GM12801 (cell line): ENCODE measurements around the gene ZRANB3.

Experiments
- TF ChIP-seq, protein P1 (sequence below): IDR thresholded peaks from one replicate; pipeline ENCODE4 v1.5.1; 2011; ENCODE audit warnings: control low read depth; ENCODE audit not compliant: insufficient read length; ENCODE audit errors: extremely low read depth

Gene ZRANB3

DNA sequence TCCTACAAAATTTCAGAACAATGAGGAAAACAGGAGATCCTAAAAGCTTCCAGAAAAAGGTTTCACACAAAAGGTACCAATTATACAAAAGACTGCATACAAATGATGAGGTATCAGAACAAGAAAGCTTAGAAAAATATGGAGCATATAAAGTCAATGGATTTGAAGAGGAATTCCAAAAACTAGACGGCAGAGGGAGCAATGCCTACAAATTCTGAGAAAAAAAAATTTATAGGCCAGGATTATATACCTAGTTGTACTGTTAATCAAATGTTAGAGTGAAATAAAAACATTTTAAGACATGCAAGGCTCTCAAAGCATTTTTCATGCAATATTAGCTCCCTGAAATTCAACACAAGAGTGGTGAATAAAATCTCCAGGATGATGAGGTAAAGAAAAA, 106.2 kb downstream of the ZRANB3 start:
- TF ChIP-seq, protein P1, sequence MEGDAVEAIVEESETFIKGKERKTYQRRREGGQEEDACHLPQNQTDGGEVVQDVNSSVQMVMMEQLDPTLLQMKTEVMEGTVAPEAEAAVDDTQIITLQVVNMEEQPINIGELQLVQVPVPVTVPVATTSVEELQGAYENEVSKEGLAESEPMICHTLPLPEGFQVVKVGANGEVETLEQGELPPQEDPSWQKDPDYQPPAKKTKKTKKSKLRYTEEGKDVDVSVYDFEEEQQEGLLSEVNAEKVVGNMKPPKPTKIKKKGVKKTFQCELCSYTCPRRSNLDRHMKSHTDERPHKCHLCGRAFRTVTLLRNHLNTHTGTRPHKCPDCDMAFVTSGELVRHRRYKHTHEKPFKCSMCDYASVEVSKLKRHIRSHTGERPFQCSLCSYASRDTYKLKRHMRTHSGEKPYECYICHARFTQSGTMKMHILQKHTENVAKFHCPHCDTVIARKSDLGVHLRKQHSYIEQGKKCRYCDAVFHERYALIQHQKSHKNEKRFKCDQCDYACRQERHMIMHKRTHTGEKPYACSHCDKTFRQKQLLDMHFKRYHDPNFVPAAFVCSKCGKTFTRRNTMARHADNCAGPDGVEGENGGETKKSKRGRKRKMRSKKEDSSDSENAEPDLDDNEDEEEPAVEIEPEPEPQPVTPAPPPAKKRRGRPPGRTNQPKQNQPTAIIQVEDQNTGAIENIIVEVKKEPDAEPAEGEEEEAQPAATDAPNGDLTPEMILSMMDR = no peak

DNA sequence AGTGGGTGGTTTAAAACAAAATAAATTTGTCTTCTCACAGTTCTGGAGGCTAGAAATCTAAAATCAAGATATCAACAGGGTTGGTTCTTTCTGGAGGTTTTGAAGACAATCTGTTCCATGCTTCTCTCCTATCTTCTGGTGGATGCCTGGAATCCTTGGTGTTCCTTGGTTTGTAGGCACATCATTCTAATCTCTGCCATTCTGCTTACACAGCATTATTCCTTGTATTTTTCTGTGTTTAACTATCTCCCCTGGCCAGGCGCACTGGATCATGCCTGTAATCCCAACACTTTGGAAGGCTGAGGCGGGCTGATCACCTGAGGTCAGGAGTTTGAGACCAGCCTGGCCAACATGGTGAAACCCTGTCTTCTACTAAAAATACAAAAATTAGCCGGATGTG, 108.1 kb downstream of the ZRANB3 start:
- TF ChIP-seq, protein P1 = no peak

DNA sequence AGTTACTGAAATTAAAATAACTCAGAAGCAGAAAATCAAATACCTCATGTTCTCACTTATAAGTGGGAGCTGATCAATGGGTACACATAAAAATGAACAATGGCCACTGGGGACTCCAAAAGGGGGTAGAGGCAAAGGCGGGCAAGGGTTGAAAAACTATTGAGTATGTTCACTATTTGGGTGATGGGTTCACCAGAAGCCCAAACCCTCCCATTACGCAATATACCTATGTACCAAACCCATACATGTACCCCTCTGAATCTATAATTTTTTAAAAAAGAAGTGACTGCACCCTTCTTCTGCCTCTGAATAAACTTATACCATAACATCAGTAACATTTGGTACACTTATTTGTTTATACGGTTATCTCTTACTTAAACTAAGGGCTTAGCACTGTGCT, 119.4 kb downstream of the ZRANB3 start:
- TF ChIP-seq, protein P1 = no peak

DNA sequence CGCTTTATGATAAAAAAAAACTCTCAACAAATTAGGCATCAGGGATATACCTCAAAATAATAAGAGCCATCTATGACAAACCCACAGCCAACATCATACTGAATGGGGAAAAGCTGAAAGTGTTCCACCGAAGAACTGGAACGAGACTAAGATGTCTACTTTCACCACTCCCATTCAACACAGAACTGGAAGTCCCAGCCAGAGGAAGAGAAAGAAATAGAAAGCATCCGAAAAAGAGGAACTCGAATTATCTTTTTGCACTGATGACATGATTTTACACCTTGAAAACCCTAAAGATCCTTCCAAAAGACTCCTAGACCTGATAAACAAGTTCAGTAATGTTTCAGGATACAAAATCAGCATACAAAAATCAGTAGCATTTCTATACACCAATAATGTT, 121.6 kb downstream of the ZRANB3 start:
- TF ChIP-seq, protein P1 = no peak

DNA sequence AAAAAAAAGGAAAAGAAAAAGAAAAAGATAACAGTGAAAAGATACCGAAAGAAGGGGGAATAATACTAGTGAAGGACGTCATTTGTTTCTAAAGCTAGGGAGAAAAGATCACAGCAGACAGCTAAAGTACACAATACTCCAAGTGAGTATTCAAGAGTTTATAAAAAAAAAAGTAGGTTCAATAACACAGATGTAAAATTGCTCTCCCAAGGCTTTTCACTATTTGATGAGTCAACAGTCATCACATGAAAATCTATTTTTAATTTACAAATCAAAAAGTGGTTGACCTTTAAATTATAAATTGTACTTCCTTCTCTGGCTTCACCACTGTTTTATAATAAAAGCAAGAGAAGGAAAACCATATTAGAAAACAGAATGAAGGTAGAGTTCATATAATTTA, 144.0 kb downstream of the ZRANB3 start:
- TF ChIP-seq, protein P1 = no peak

DNA sequence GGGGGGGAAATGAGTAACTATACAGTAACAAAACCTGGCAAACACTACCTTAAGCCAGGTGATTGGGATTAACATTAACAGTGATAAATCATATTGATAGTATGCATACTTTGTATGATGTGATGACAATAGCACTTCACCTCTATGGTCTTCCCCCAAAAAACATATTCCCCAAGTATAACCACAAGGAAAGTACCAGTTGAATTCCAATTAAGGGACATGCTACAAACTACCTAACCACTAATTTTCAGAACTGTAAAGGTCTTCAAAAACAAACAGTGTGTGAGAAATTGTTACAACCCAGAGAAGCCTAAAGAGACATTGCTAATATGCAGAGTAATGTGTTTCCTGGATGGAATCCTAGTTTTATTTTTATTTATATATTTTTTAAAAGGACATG, 152.4 kb downstream of the ZRANB3 start:
- TF ChIP-seq, protein P1 = no peak

DNA sequence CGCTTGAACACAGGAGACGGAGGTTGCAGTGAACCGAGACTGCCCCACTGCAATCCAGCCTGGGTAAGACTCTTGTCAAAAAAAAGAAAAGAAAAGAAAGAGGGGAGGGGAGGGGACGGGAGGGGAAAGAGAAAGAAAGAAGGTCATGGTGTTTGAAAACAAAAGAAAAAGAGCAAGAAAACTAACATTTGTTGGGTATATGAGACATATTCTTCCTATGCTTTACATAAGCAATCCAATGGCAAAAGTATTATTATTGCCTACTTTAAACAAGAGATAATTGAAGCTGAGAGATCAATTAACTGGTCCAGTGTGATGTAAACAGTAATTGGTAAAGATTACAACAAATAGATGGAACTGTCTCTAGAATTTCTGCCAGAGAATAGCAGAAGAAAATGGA, 157.3 kb downstream of the ZRANB3 start:
- TF ChIP-seq, protein P1 = no peak

DNA sequence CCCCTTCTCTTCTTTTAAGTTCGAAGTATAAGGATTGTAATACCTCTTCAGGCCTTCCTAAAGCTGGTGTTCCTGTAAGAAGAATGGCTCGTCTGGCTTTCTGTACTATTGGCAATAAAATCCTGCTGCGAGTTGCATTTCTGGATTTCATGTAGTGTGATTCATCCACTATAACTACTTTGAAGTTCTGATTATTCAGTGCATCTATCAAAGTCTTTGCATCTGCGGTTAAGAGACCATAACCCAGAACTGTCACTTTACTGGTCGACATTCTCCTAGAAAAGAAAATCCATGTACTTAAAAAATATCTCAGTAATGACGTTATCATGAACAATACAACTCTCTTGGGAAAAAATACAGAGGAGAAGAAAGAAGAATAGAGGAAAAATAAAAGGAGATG, 181.1 kb downstream of the ZRANB3 start:
- TF ChIP-seq, protein P1 = no peak
